ENCODE data around the gene HMOX1.

DNA sequence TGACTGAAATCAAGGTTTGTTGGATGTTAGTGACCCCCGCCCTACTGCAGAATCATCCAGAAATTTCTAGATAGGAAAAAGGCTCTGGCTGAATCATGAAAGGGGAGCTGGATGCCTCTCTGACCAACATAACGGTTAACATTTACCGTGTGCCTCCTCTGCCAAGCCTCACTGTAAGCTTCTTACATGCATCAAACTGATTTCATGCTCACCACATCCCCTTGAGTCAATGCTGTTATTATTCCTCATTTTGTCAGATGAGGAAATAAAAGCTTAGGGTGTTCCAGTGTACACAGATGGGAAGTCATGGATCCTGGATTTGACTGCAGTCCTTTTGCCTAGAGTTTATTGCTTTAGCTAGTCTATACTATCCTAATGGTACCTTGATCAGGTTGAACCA is 5.9 kb upstream of the HMOX1 start:
- TF ChIP-seq, protein P1, sequence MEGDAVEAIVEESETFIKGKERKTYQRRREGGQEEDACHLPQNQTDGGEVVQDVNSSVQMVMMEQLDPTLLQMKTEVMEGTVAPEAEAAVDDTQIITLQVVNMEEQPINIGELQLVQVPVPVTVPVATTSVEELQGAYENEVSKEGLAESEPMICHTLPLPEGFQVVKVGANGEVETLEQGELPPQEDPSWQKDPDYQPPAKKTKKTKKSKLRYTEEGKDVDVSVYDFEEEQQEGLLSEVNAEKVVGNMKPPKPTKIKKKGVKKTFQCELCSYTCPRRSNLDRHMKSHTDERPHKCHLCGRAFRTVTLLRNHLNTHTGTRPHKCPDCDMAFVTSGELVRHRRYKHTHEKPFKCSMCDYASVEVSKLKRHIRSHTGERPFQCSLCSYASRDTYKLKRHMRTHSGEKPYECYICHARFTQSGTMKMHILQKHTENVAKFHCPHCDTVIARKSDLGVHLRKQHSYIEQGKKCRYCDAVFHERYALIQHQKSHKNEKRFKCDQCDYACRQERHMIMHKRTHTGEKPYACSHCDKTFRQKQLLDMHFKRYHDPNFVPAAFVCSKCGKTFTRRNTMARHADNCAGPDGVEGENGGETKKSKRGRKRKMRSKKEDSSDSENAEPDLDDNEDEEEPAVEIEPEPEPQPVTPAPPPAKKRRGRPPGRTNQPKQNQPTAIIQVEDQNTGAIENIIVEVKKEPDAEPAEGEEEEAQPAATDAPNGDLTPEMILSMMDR (IDR thresholded peaks at IDR 0.05; ENCODE audit: extremely low read depth in 1 of 2, insufficient read depth in 1 of 2, low read depth in 1 of 2, low read length in 2 of 2) = no peak
- TF ChIP-seq POLR2A (IDR thresholded peaks at IDR 0.05; ENCODE audit: low read depth, low read length) (no peak), JUN (IDR thresholded peaks at IDR 0.05; ENCODE audit: borderline replicate concordance, insufficient read depth, insufficient read length, low read depth) (no peak), EZH2 (IDR thresholded peaks at IDR 0.05; ENCODE audit: borderline replicate concordance, low read depth, low read length, severe bottlenecking) (no peak), MYC (IDR thresholded peaks at IDR 0.05; ENCODE audit: low read depth, low read length) (no peak)

Data from endothelial cell of umbilical vein (primary cell).